NCI-H748 (cell line): ENCODE results near the gene DHRS1.

Experiments
- DNase-seq: peaks from one replicate; lab custom pipeline; 2025; ENCODE audit not compliant: unreplicated experiment; lab: John Stamatoyannopoulos, UW

Gene DHRS1

DNA sequence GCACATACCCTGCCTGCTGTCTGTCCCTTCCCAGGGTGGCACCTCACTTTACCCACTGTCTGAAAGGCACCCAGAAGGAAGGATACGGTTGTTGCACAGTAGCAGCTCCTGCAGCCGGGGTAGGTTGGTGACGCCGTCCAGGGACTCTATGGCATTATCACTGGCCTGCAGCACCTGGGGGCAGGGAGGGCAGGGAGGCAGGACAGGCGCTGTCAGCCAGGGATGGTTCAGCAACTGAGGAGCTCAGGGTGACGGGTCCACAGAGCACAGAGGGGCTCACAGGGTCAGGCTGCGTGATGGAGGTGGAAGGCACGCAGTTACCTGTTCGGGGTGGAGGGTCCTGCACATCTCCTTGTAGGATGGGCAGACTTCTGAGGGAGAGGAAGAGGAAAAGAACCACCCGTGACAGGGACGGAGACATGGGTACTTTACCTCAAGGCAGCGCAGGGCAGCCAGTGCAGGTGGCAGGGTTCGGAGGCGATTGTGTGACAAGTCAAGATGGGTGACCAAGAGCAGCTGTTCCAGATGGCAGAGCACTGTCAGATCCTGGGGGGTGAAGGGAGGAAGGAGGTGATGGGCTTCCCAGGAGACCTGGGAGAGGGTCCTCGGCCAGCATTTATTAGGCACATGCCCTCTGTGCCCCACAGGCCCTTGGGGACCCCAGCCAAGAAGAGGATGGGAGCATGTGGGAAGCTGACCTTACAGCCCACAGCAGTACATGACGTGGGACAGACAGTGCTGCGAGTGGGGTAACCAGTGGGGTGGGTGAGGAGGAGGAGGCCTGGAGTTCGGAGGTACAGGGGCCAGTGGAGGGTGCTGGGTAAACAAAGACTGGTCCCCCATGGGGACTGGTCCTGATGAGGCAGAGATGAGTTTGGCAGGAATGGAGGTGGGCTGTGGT is 33.0 kb downstream of the DHRS1 start:
- no peak for DNase-seq

DNA sequence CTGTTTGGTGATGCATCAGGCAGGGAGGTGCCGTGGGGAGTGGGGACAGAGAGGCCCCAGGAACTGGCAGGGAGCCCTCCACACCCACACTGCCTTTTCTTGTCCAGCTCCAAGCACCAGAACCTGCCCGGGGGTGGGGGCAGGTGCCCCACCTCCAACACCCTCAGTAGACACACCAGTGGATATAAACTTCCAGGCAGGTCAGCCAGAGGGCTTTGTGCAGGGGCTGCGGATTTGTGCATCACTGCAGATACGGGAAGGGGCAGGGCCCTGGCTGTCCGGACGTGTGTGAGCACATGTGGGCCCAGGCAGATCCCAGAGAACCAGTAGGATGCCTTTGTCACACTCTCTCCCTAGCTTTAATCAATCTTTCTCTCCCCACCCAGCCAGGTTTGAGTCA is 35.3 kb downstream of the DHRS1 start:
- no peak for DNase-seq

DNA sequence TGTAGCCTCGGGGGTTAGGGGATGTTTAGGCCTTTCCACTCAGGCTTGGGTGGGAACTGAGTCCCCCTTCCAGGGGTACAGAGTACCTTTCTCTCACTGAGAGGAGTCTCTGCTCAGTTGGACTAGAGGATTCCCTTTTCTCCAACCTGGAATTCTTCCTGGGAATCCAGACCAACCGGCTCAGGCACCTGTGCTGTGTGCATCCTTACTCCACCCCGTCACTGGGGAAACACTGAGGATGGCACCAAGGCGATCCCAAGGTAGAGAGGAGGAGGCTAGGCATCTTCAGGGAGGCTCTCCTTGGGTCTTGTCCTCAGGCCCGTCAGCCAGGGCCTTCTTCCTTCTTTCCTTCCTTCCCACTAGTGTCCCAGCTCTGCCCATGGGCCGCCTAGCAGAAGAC is 35.7 kb downstream of the DHRS1 start:
- DNase-seq, result no peak

DNA sequence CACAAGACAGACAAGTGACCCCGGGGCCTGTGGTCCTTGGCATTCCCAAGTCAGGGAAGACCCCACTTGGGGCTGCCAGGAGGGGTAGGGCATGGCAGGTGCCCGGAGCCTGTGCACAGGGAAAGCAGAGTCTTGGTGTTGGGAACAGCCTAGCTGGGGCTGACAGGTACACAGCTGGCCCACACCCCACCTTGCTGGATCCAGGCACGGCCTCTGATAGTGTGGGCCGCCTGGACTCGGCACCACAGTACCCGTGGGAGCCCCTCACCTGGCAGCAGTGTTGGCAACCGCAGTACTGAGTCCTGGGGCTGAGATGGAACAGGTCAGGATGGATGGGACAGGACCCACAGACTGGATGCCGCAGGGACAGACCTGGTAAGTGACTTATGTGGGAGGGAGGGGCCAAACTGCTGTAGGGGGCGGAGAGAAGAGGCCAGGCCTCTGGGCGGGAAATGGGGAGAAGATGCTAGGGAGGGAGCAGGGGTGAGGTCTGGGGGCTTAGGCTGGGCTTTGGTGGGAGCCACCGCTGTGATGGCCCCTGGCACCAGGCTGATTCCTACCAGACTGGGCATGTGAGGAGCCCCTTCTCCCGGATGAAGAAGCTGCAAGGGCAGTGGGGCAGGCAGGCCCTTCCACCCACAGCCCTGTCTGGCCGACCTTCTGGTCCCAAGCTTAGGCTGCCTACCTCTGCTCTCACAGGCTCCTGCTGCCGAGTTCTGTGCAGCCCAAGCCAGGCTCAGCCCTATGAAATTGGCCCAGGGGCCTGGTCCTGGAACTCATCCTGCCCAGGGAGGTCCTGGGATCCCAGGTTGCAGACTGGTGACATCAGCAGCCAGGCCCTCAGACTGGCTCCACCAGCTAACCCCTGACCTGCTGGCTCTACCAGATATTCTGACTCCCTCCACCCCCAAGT is 36.5 kb downstream of the DHRS1 start, which contains the start of gene TGM1:
TSS of gene TGM1 (minus strand) at position 357 of the 913 bp plus-strand sequence. CDS start 825 bp downstream, outside the sequence.
- DNase-seq, result no peak

DNA sequence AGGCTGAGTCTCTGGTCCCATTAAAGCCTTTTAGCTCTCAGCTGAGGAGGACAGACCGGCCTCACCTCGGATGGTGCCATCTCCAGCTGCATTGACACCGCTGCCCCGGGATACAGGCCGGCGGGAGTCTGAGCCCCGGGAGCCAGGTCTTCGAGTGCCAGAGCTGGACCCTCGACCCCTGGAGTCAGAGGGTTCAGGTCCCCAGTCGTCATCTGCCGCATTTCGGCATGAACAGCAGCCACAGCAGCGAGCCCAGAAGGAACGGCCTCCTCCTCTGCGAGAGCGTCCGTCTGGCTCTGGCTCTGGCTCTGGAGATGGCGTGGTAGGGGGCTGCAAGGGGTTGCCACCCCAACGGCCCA is 37.6 kb downstream of the DHRS1 start:
- no peak for DNase-seq

DNA sequence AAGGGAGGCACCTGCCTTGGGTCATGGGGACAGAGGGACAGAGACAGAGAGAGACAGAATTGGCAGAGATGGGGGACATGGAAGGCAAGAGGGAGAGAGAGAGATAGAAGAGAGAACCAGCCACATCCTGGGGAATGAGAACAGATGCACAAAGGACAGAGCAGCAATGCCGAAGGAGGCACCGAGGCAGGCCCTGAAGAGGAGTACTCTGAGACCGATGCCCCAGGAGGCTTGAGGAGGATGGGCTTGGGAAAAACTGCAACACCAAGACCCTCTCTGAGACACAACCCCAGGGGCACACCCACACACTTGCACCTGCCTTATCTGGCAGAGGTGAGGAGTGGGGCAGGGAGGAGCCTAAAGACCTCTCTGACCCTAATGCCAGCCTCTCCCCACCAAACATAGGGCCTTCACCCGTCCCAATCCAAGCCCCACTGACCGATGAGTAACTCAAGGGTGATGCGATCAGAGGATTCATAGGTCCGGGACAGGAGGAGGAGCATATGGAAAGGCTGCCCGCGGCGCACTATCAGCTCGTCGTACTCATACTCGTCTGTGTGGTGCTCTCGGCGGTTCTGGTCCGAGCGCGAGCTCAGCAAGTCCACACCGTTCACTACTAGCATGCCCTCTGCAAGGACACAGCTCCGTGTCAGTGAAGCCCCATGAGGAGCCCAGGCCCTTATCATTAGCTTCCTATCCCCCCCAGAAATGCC is 38.2 kb downstream of the DHRS1 start:
- no peak for DNase-seq

DNA sequence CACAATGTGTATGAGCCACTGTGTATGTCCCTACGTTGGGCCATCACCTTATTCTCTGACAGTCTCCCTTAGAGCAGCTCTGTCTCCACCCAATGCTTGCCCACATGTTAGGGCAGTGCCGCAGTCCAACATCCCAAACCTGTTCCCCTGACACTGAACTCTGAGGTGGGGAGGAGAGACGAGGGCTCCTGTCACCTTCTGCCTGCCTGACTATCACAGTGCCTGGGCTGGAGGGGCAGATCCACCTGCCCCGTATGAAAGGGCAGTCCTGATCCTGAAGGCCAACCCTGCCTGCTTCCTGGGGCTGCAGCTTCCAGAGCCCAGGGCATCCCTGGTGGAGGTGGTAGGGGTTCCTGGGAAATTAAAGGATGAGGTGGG is 38.8 kb downstream of the DHRS1 start:
- no peak for DNase-seq

DNA sequence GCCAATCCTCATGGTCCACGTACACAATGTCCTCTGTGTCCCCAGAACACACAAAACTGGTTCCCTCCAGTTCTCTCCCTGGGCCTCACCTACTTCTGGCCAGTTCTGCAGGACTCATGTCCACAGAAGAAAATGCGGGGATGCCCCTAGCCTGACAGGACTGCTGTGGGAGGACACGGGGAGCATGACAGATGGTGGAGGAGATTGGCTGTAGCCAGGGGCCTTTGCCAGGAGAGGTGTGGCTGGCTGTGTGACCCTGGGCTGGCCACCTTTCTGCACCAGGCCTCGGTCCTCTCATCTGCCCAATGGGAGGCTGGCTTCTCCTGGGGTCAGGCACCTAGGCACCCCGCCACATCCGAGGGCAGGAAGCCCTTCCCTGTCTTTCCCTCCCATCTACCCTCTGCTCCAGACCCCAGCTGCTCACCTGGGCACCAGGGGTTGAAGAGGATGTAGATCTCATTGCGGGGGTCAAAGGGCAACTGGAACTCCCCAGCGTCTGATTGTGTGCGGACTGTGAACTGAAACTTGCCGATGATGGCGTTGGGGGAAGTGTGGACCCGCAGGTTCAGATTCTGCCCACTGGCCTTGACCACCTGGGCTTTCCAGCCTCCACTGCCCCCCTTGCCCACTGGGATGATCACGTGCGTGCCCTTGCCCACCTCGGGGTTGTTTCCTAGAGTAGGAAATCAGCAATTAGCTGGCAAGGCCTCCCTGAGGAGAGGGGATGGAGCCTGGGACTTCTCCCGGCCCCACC is 39.4 kb downstream of the DHRS1 start:
- no peak for DNase-seq

DNA sequence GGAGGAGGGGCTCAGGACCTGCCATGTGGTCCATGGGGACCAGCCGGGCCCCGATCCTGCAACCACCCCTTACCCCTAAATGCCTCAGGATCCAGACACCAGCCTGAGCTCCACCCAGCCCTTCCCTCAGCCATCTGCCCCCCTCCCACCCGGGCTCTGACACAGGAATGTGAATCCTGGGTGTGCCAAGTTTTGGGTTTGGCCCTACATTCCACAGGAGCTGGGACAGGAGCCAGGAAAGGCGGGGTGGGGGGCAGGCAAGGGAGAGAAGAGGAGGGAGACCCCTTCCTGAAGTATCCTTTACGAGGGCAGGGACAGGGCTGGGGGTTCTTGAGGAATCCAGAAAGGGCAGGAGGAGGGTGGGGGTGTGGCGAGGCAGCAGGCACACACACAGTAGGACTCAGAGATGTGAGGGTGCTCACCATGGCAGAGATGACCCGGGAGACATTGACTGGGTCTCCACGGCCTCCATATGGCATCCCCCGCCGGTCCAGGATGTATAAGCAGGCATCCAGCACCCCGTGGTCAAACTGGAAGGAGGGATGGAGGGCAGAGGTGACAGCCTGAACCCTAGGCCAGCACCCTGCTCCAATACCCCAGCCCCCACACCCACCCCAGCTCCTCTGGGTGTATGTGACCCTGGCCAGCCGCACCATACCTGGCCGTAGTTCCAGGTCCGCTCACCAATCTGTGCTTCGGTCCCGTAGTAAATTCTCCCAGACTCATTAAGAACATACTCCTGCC is 40.1 kb downstream of the DHRS1 start:
- no peak for DNase-seq

DNA sequence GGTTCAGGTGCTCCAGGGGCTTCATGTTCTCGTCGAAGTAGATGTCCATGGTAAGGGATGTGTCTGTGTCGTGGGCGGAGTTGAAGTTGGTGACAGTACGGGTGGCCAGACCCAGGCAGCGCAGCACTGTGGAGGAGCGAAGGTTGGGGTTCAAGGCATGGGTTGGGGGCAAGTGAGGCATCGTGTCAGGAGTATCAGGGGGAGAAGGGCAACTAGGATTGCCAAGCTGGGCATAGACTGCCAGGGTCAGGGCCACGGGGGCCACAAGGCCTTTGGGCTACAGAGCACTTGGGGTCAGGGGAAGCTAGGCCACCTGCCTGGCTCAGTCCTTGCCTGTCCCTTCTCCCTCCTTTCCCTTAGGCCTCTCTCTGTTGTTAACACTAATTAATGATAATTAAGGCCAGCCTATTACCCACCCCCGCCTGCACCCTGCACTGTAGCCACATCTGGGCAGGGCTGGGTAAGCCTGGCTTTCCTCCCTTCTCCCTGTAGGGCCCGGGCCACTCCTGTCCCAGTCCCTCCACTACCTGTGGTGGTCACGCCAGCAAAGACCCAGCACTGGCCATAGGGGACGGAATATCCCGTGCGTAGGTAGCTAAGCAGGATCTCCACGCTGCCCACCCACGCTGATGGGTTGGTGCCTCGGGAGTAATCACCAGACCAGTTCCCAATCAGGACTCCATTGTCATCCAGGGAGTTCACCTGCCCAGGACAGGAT is 40.9 kb downstream of the DHRS1 start:
- no peak for DNase-seq

DNA sequence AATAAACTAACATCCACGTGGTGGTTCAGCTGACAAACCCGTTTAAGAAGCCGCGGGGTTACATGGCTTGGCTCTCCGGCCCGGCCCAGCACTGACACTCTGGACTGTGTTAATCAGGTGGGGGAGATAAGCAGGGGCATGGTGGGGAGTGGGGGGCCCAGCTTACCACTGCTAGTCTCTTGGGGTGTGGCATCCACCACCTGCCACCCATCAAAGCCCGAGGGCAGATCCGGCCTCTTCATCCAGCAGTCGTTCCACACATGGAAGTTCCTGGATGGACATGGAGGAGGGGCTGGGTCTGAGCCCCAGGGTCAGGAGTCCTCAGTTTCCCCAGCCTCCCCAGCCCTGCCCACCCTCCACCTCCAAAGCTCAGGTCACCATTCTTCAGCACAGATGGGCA is 41.5 kb downstream of the DHRS1 start:
- no peak for DNase-seq

DNA sequence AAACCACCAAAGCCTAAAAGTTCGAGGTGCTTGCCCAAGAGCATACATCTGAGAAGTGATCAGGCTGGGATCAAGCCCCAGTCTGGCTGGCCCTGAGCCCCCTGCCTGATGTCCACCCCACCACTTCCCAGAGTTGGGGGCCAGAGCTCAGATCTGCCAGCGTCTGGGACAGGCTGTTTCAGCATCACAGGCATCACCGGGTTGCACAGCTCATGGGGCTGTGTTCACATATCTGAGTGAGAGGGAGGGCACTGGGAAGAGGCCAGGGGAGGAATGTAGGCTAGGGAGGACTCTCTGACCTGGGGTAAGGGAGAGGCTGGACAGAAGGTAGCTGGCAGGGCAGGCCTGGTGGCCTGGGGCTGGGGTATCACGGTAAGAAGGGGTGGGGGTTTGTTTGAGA is 42.6 kb downstream of the DHRS1 start:
- no peak for DNase-seq

DNA sequence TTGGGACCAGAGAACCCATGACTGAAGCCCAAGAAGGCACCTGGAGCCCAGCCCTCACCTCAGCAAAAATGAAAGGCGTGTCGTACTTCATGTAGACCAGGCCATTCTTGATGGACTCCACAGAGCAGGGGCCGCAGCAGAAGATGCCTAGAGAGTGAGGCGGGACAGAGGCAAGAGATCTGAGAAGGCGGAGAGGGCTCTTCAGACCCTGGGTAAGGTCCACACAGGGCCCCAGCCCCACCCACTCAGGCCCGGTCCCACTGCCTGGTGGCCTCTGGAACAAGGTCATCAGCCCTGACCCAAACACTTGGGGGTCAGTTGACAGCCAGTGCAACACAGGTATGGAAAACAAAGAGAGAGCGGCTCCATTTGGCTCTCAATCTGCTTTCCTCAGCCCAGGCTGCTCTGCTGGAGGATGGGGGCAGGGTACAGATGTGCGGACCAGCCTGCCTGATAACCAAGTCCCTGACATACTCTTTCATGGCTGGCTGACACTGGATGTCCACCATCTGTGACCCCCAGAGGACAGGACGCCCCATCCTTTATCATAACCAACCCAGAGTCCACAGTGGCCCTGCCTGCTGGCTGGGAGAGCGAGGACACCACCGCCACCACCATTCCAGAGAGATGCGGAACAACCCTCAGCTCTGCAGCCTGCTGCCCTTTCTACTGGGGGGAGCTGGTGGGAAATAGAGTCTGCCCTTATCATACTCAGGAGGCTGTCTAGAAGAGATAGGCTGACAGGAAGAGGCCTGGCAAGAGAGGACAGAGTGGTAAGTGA is 43.5 kb downstream of the DHRS1 start:
- DNase-seq, result no peak

DNA sequence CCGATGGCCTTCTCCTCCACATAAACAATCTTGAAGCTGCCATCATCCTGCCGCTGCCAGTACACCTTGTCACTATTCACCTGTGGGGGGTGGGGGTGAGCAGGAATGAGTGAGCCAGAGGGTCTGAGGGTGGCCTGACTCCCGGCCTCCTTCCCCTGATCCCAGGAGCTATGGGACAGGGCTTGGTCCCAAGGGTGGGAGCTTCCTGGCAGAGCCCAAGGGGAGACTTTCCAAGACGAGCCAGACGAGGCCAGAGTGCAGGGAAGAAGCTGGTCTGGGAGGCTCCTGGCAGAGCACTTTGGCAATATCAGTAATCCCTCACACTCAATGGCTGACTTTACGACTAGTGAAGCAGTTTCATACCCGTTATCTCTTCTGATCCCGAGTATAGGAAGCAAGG is 44.1 kb downstream of the DHRS1 start:
- DNase-seq, result no peak

DNA sequence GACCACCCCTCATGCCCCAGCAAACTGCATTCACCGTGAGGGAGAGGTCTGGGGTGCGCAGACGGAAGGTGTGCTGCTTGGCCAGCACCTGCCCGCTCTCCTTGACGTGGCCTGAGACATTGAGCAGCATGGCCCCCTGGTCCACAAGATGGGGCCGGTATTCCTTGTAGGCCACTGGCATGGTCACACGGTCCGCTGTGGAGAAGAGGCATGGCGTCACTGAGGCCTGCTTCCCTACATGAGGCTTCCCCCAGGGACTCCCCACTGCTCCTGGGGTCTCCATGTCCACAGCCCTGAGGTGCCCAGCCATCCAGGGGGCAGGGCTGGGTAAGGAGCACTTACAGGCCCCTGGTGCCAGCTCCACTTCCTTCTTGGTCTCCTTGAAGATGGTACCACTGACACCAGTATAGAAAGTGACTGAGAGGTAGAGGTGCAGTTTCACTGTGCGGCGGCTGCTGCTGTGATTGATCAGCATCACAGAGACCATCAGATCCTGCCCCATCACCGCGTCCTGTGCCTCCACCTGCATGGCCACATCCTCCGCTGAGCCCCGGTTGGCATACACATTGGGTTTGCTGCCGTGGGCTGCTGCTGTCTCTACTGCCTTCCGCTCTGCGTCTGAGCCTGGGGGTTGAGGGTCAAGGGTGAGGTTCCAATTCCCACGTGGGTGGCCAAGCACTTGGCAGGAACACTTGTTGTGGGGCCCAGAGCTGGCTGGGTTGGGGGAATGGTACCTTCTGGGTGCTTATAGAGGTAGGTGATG is 44.8 kb downstream of the DHRS1 start:
- DNase-seq, result no peak

DNA sequence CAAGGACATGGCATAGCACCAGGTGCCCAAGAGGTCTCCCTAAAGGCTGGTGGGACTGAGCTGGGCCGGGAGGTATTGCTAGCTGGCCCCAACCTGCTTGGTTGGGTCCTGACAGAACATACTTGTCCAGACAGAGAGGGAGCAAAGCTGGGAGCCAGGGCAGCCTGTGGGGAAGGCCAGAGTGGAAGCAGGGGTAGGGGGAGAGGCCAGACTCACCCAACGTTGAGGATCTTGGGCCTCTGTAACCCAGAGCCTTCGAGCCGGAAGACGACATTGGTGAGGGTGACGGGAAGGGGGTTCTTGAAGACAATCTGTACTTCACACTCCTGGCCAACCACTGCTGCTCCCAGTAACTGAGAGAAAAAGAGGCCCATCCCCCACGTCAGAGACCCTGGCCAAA is 45.6 kb downstream of the DHRS1 start:
- no peak for DNase-seq

DNA sequence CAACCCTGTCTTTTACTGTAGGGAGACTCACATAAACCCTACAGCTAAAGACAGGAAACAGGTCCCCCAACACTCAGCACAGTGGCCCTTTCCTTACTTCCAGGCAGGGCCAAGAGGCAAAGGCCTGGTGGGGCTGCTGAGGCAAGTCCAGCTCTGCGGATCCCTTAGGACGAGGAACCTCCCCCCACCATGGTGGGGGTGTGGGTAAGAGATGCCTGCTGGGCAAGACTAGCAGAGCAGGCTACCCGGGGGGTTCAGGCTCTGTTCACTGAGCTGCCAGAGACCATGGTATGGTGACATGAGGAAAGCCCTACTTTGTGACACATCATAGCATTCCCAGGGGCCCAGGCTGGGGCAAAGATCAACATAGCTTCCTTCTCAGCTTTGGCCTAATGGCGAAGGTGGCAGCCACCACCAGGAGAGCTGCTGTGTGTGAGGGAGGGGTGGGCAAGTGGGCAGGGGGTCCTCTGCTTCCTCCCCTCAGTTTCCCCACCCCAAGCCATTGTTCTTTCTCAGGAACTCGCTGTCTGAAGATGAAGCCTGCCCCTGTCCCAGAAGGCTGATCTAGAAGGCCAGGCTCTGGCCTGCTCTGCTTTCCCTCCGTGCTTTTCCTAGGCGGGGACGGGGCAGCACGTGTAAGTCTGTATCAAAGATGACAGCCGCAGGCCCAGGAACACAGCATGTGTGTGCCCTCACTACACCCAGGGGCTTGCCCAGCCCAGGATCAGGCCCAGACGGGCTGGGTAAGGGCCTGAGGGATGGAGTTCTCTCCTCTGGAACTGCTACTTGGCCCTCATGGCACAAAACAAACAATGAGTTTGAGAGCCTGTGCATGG is 47.1 kb downstream of the DHRS1 start:
- no peak for DNase-seq
